Stimulated activated CD4-positive, alpha-beta T cell treated with anti-CD3 and anti-CD28 coated beads, Interleukin-15, amount 100 ng/mL, for 24 hours (primary cell): ENCODE measurements around the gene BAMBI.

Experiments
- DNase-seq: peaks from one replicate; pipeline ENCODE4 v3.0.0-alpha.2; 2020

BAMBI gene

GRCh38 chr10:28709001-28709710, 31.8 kb downstream of the BAMBI start:
- DNase-seq: no peak

- no peak for DNase-seq
These were observed 33.0 kb downstream of the BAMBI start for GRCh38 chr10:28710202-28710886.

DNA sequence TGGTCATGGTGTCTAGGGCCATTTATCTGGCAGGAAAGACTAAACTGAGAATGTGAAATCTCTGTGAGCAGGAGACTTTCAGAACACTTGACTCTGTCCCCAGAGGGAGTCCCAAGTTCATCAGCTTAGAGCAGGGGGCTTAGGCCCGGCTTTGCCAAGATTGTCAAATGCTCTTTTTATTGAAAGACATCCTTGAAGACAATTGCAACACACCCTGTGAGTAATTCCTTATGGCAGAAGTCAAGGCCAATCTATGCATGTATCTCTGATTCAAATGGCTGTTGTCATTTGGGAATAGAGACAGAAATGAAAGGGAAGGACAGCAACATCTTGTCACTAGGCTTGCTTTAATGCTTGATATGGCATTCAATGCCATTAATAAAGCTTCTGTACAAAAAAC, 33.7 kb downstream of the BAMBI start:
- DNase-seq: no peak

DNA sequence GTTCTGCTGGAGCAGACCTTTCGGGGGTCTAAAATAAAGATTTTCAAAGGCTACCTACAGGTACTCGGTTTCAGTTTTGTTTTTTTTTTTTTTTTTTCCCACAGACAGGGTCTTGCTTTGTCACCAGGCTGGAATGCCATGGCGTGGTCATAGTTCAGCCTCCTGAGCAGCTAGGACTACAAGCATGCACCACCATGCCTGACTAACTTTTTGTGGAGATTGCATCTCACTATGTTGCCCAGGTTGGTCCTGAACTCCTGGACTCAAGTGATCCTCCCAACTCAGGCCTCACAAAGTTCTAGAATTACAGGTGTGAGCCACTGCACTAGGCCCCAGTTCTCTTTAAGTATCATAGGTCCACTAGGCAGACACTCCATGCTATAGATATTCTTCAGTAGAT, 34.5 kb downstream of the BAMBI start:
- DNase-seq: no peak

GRCh38 chr10:28713626-28714352, 36.5 kb downstream of the BAMBI start:
- no peak for DNase-seq

DNA sequence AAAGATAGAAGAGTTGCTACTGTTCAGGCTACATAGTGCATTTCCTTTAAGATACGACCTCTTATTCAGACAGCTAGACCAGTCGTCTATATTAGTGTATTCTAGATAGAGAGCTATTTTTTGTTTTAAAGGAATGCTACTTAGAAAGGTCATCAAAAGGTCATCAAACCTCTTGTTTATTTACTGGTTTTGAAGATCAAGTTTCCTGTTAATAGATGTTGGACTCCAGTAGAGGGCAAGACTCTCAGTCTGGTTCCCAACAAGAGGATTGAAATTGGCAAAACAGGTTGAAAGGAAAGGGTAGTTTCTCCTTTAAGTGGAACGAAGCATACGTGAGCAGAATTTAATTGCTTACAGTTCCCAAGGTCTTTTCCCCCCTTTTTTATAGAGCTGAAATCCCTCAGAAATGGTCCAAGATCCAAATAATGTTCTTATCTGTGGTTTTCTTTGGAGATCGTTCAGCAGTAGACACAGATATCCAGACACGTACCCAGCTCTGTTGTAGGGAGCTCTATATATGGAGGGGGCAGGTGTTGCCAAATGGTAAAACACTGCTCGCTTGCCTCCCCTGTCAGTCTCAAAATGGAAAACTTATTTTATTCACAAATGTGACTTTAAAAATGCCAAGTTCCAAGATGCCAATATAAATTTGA, 37.2 kb downstream of the BAMBI start:
- DNase-seq: no peak

- no peak for DNase-seq
These were observed 37.9 kb downstream of the BAMBI start for GRCh38 chr10:28715246-28715645.

GRCh38 chr10:28715757-28716156, 38.4 kb downstream of the BAMBI start:
- no peak for DNase-seq

- no peak for DNase-seq
These were observed 39.4 kb downstream of the BAMBI start for GRCh38 chr10:28716748-28717147.

DNA sequence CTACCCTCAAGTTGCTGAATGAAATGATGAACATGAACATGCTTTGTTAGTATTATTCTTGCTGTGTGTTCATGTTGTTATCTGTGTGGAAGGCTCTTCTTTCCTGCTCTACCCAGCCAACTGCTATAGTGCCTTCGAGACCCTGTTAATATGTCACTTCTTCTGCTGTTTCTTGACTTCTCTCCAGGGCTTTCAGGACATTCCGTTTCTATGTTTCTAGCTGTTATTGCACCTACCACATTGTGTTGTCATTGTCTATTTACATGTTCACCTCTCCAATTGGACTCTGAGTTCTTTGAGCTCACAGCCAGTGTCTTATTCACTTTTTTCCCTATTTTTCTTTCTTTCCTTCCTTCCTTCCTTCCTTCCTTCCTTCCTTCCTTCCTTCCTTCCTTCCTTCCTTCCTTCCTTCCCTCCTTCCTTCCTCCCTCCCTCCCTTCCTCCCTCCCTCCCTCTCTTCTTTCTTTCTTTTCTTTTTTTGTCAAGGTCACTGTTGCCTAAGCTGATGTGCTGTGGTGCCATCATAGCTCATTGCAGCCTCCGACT, 40.4 kb downstream of the BAMBI start:
- DNase-seq: no peak

DNA sequence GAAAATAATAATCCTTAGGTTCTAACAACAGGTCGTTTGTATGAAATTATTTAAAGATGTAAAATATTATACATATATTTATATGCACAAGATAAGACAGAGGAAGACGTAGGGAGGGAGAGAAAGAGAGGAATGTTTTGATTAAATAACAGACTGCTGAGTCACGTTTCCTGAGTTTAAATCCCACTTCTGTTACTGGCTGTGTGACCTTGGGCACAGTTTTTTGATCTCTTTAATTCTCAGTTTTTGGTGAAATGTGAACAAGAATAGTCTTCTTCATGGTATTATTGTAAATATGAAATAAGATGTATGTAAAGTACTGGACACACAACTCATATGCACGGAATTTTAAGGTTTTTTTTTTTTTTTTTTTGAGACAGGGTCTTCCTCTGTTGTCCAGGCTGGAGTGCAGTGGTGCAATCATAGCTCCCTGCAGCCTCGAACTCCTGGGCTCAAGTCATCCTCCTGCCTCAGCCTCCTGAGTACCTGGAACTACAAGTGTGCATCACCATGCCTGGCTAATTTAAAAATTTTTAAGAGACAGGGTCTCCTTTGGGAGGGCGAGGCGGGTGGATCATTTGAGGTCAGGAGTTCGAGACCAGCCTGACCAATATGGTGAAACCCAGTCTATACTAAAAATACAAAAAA, 42.6 kb downstream of the BAMBI start:
- no peak for DNase-seq

- DNase-seq: no peak
These were observed 44.1 kb downstream of the BAMBI start for GRCh38 chr10:28721318-28721951.

DNA sequence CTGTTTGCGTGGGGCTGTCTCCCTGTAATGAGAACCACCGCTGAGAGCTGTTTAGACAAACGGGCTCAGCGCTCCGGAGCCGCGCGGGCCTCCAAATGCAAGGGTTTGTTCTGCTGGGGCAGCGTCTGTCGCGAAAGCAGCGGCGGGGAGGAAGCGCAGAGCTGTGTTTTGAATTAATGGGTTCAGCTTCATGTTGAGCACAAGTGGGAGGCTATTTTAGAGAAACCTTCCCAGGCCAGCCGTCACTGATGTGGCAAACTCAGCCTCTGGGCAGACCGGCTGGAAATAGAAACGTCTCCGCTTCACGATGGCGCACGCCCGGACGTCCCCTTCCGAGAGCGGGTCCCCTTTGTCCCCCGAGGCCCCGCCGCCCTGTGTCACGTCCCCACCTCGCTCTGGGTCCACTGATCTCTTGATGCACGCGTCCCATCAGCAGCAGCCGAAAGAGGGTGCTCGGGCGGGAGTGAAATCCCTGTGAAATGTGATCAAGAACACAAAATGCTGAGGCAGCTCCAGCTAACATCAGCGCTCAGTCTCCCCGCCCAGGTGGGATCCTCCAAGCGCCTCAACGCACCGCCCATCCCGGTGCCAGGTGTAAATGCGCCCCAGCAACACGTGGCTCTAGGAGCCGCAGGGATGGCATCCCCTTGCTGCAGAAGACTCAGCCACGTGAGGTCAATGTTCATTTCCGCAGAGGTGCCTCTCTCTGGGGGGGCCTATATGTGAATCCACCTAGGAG, 44.9 kb downstream of the BAMBI start:
- DNase-seq: peak; percentile 17

DNA sequence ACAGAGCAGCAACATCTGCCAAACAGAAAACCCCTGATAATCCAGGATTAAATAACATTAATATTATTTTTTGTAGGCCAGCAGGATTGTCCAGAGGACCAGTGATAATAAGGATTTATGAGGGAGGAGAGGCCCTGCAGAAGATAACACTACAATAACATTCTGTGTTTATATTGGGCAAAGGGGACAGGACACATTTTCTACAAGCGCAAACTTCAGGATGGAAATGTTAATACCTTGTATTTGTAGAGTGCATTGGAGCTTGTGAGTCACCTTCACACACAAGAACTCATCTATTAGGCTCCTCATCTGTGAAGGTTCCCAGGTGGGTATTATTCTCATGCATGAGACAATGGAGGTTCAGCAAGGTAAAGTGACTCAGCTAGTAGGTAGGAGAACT, 51.0 kb downstream of the BAMBI start:
- no peak for DNase-seq

DNA sequence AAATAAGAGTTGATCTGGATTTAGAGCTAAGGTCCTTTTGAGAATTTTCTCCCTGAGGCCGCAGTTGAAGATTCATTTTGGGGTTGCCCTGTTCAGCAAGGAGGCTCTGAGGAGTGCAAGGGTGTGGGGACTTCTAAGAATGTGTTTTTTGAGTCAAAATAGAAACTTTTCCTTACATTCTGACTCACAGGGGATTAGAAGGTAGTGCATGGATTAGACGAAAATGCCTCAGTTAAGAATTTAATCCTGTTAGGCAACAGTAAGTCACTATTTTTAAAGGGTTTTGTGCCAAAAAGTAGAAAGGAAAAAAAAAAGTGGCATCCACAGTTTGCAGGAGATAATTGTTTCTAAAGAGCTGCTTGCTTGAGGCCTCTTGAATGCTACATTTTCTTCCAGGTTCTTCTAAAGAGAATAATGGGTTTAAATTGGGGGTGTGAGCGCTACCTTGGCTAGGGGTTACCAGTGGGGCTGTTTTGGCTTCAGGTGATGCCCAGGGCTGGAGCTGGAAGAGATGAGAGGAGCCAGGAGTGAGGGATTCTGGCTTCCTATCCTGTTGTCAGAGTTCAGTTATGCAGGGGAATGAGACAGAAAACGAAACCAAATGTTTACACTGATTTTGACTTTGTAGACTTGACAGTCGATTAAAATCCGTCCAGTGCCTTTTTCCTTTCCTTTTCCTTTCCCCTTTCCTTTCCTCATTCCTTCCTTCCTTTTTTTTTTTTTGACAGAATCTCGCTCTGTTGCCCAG, 52.9 kb downstream of the BAMBI start:
- no peak for DNase-seq

DNA sequence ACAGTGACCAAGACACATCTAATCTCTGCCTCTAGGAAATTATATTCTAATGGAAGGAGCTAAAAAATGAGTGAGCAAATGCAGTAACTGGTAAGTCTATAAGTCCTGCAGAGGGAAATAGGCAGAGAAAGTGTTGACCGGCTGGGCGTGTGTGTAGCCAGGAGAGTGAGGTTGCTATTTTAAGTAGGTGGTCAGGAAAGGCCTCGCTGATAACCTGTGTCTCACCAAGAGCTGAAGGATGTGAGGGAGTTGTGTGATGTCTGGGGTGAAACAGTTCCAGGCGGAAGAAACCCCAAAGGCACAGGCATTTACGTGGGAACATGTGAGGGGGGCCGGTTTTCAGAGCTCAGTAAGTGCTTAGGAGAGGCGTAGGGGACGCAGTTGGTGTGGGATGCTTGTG, 54.8 kb downstream of the BAMBI start:
- DNase-seq: no peak
